HEK293 (cell line): Measurements from ENCODE around the gene MT1A.
A peak's percentile ranks its signal among the peaks of the same experiment; 100 is the strongest.

Experiments
- BCL11A ChIP-seq: fragments of 450-650 bp; formaldehyde crosslinking; IDR thresholded peaks from 2 replicates; pipeline ENCODE4 v1.5.1; 2016; ENCODE audit warnings: low read depth, missing biosample characterization, missing genetic modification characterization
- BCL6B ChIP-seq: fragments of 450-650 bp; formaldehyde crosslinking; IDR thresholded peaks from 2 replicates; pipeline ENCODE4 v1.5.1; 2017; ENCODE audit warnings: missing biosample characterization, missing genetic modification characterization
- KLF1 ChIP-seq: fragments of 450-650 bp; formaldehyde crosslinking; IDR thresholded peaks from 2 replicates; pipeline ENCODE4 v1.5.1; 2016; ENCODE audit warnings: missing biosample characterization, missing genetic modification characterization
- PATZ1 ChIP-seq: fragments of 450-650 bp; formaldehyde crosslinking; IDR thresholded peaks from 2 replicates; pipeline ENCODE4 v1.5.1; 2016; ENCODE audit warnings: missing biosample characterization, missing genetic modification characterization
- PRDM2 ChIP-seq: fragments of 450-650 bp; formaldehyde crosslinking; IDR thresholded peaks from 2 replicates; pipeline ENCODE4 v1.5.1; 2016; ENCODE audit warnings: missing biosample characterization, missing genetic modification characterization, borderline replicate concordance
- PRDM6 ChIP-seq: fragments of 450-650 bp; formaldehyde crosslinking; IDR thresholded peaks from 2 replicates; pipeline ENCODE4 v1.5.1; 2017; ENCODE audit warnings: missing biosample characterization, missing genetic modification characterization
- REPIN1 ChIP-seq: fragments of 450-650 bp; formaldehyde crosslinking; IDR thresholded peaks from 2 replicates; pipeline ENCODE4 v1.5.1; 2017; ENCODE audit warnings: missing biosample characterization, missing genetic modification characterization, low read depth
- SALL2 ChIP-seq: fragments of 450-650 bp; formaldehyde crosslinking; IDR thresholded peaks from 2 replicates; pipeline ENCODE4 v1.5.0; 2017; ENCODE audit warnings: missing biosample characterization, mild to moderate bottlenecking, missing genetic modification characterization, borderline replicate concordance
- SETDB1 ChIP-seq: IDR thresholded peaks from one replicate; pipeline ENCODE4 v1.6.1; 2017; ENCODE audit warnings: mild to moderate bottlenecking, low read length, moderate library complexity, mixed read lengths; ENCODE audit not compliant: insufficient read length
- SP3 ChIP-seq: fragments of 450-650 bp; formaldehyde crosslinking; IDR thresholded peaks from 2 replicates; pipeline ENCODE4 v1.5.1; 2016; ENCODE audit warnings: missing biosample characterization, missing genetic modification characterization
- ZBTB1 ChIP-seq: fragments of 450-650 bp; formaldehyde crosslinking; IDR thresholded peaks from 2 replicates; pipeline ENCODE4 v1.5.1; 2016; ENCODE audit warnings: missing biosample characterization, missing genetic modification characterization
- ZFHX2 ChIP-seq: fragments of 450-650 bp; formaldehyde crosslinking; conservative IDR thresholded peaks from 2 replicates; pipeline ENCODE4 v1.5.1; 2016; ENCODE audit warnings: missing biosample characterization, missing genetic modification characterization
- ZIC2 ChIP-seq: fragments of 450-650 bp; formaldehyde crosslinking; IDR thresholded peaks from 2 replicates; pipeline ENCODE4 v1.5.1; 2016; ENCODE audit warnings: missing biosample characterization, missing genetic modification characterization
- ZNF146 ChIP-seq: fragments of 450-650 bp; formaldehyde crosslinking; IDR thresholded peaks from 2 replicates; pipeline ENCODE4 v1.5.1; 2016; ENCODE audit warnings: missing biosample characterization, missing genetic modification characterization
- ZNF155 ChIP-seq: fragments of 450-650 bp; formaldehyde crosslinking; IDR thresholded peaks from 2 replicates; pipeline ENCODE4 v1.5.1; 2016; ENCODE audit warnings: missing biosample characterization, missing genetic modification characterization
- ZNF184 ChIP-seq: fragments of 450-650 bp; IDR thresholded peaks from 2 replicates; pipeline ENCODE4 v1.5.1; 2018; ENCODE audit warnings: missing biosample characterization, mild to moderate bottlenecking, missing genetic modification characterization
- ZNF302 ChIP-seq: fragments of 450-650 bp; formaldehyde crosslinking; IDR thresholded peaks from 2 replicates; pipeline ENCODE4 v1.5.1; 2016; ENCODE audit warnings: missing biosample characterization, missing genetic modification characterization, low read depth
- ZNF366 ChIP-seq: fragments of 450-650 bp; formaldehyde crosslinking; conservative IDR thresholded peaks from 2 replicates; pipeline ENCODE4 v1.5.1; 2016; ENCODE audit warnings: missing biosample characterization, missing genetic modification characterization
- ZNF398 ChIP-seq: fragments of 450-650 bp; formaldehyde crosslinking; IDR thresholded peaks from 2 replicates; pipeline ENCODE4 v1.5.1; 2017; ENCODE audit warnings: missing biosample characterization, missing genetic modification characterization
- ZNF404 ChIP-seq: fragments of 450-650 bp; formaldehyde crosslinking; IDR thresholded peaks from 2 replicates; pipeline ENCODE4 v1.5.1; 2017; ENCODE audit warnings: missing biosample characterization, missing genetic modification characterization
- ZNF433 ChIP-seq: fragments of 450-650 bp; formaldehyde crosslinking; IDR thresholded peaks from 2 replicates; pipeline ENCODE4 v1.5.1; 2016; ENCODE audit warnings: missing biosample characterization, missing genetic modification characterization, low read depth
- ZNF473 ChIP-seq: fragments of 450-650 bp; formaldehyde crosslinking; IDR thresholded peaks from 2 replicates; pipeline ENCODE4 v1.5.1; 2017; ENCODE audit warnings: missing biosample characterization, missing genetic modification characterization
- ZNF501 ChIP-seq: fragments of 450-650 bp; formaldehyde crosslinking; IDR thresholded peaks from 2 replicates; pipeline ENCODE4 v1.5.1; 2016; ENCODE audit warnings: missing biosample characterization, missing genetic modification characterization
- ZNF549 ChIP-seq: fragments of 450-650 bp; IDR thresholded peaks from 2 replicates; pipeline ENCODE4 v1.5.1; 2018; ENCODE audit warnings: missing biosample characterization, missing genetic modification characterization, mild to moderate bottlenecking, inconsistent platforms, moderate library complexity
- ZNF571 ChIP-seq: fragments of 450-650 bp; formaldehyde crosslinking; IDR thresholded peaks from 2 replicates; pipeline ENCODE4 v1.5.0; 2017; ENCODE audit warnings: missing biosample characterization, missing genetic modification characterization
- ZNF596 ChIP-seq: fragments of 450-650 bp; IDR thresholded peaks from 2 replicates; pipeline ENCODE4 v1.5.0; 2018; ENCODE audit warnings: missing biosample characterization, mild to moderate bottlenecking, missing genetic modification characterization, moderate library complexity
- ZNF629 ChIP-seq: fragments of 450-650 bp; formaldehyde crosslinking; IDR thresholded peaks from 2 replicates; pipeline ENCODE4 v1.5.1; 2017; ENCODE audit warnings: missing biosample characterization, missing genetic modification characterization
- ZNF660 ChIP-seq: fragments of 450-650 bp; IDR thresholded peaks from 2 replicates; pipeline ENCODE4 v1.5.1; 2018; ENCODE audit warnings: missing biosample characterization, mild to moderate bottlenecking, missing genetic modification characterization
- ZNF768 ChIP-seq: fragments of 450-650 bp; formaldehyde crosslinking; IDR thresholded peaks from 2 replicates; pipeline ENCODE4 v1.5.1; 2018; ENCODE audit warnings: missing biosample characterization, mild to moderate bottlenecking, missing genetic modification characterization

Gene MT1A

GRCh38 chr16:56610017-56610608 is 28.4 kb upstream of the MT1A start (continued):
- TF ChIP-seq ZFHX2 (tag by site-specific recombination) (peak; percentile 81), ZNF155 (tag by site-specific recombination) (no peak), BCL6B (no peak), PRDM2 (no peak), ZNF302 (tag by site-specific recombination) (no peak), ZNF398 (no peak), ZNF571 (tag by site-specific recombination) (no peak), REPIN1 (tag by site-specific recombination) (no peak), ZNF768 (tag by site-specific recombination) (no peak), ZNF433 (no peak), SP3 (tag by site-specific recombination) (no peak), ZNF184 (tag by site-specific recombination) (no peak), SETDB1 (no peak), ZNF629 (peak; percentile 50; the same call in 1 of the 2 replicates), ZNF501 (tag by site-specific recombination) (no peak), BCL11A (no peak), ZNF404 (no peak), KLF1 (tag by site-specific recombination) (peak; percentile 42; the same call in 1 of the 2 replicates), PATZ1 (peak; percentile 21; the same call in 1 of the 2 replicates), ZNF473 (tag by site-specific recombination) (no peak), ZBTB1 (tag by site-specific recombination) (no peak), PRDM6 (tag by site-specific recombination) (no peak), ZNF549 (tag by site-specific recombination) (no peak), ZNF366 (tag by site-specific recombination) (no peak), ZNF146 (tag by site-specific recombination) (no peak), SALL2 (tag by site-specific recombination) (no peak), ZIC2 (no peak), ZNF660 (no peak), ZNF596 (tag by site-specific recombination) (no peak)
